ENCODE measurements around the gene OGFR. TPM values are rescaled to one million over a fixed set of nuclear protein-coding genes. Genes with fewer than 3 reads are reported as not detected.

Gene OGFR
- total RNA-seq, 2 donors from 2014 or later: 50.6 to 57.4 TPM

DNA sequence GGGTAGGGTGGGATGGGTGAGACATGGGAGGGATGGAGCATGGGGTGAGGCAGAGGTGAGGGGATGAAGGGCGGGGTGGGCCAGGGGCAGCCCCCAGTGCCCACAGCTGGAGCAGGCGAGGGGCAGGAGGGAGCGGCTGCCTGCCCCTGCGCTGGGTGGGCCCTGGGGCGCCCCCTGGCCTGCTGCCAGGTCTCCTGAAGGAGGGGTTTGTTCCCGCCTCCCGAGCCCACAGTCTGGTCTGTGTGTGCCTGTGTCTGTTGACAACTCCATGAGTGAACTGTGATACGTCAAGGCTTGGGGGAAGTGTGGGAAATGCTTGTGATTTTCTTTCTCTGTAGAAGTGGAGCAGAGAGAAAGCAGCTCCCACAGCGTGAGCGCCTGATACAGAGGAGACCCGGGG is 19.2 kb upstream of the OGFR start:
- DNase-seq (ENCODE audit: low spot score) (no peak), ATAC-seq (ENCODE audit: insufficient number of reproducible peaks, low FRiP score, low read depth) (no peak)
- H3K27me3 ChIP-seq (replicated peaks; ENCODE audit: insufficient read depth): no peaks in the 10 kb centered on the region
- H3K27ac ChIP-seq: no peak overlapping the region
- no peak overlapping the region for H3K4me3 ChIP-seq
- no peaks in the 10 kb centered on the region for H3K4me1 ChIP-seq (ENCODE audit: control insufficient read depth in 1 of 2, low read depth in 2 of 2)
- TF ChIP-seq, protein P1, sequence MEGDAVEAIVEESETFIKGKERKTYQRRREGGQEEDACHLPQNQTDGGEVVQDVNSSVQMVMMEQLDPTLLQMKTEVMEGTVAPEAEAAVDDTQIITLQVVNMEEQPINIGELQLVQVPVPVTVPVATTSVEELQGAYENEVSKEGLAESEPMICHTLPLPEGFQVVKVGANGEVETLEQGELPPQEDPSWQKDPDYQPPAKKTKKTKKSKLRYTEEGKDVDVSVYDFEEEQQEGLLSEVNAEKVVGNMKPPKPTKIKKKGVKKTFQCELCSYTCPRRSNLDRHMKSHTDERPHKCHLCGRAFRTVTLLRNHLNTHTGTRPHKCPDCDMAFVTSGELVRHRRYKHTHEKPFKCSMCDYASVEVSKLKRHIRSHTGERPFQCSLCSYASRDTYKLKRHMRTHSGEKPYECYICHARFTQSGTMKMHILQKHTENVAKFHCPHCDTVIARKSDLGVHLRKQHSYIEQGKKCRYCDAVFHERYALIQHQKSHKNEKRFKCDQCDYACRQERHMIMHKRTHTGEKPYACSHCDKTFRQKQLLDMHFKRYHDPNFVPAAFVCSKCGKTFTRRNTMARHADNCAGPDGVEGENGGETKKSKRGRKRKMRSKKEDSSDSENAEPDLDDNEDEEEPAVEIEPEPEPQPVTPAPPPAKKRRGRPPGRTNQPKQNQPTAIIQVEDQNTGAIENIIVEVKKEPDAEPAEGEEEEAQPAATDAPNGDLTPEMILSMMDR (IDR thresholded peaks at IDR 0.05): no peak
- no peaks in the 10 kb centered on the region for H3K36me3 ChIP-seq
- H3K9me3 ChIP-seq: no peaks in the 10 kb centered on the region

DNA sequence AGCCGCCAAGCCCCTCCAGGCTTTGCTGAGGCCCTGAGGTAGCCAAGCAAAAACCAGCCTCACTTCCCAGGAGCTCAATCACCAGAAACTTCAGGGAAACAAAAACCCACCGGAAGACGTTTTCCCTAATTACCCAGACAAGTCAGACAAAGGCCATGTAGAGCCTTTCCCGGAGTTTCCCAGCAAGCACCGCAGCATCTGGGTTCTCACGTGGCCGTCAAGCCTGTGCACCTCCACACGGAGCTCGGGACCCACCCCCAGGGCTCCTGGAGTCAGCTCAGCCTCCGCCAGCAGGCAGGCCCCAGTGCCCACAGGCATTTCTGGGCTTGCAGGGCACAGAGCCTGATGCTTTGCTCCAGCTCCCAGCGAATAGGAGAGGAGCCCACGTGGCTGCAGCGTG is 18.5 kb upstream of the OGFR start:
- H3K27me3 ChIP-seq (replicated peaks; ENCODE audit: insufficient read depth): no peaks in the 10 kb centered on the region
- H3K36me3 ChIP-seq: no peaks in the 10 kb centered on the region
- H3K9me3 ChIP-seq: no peaks in the 10 kb centered on the region
- no peak for DNase-seq (ENCODE audit: low spot score)
- no peak overlapping the region for H3K4me3 ChIP-seq
- ATAC-seq (ENCODE audit: insufficient number of reproducible peaks, low FRiP score, low read depth): no peak
- TF ChIP-seq, protein P1 (IDR thresholded peaks at IDR 0.05): no peak
- no peaks in the 10 kb centered on the region for H3K4me1 ChIP-seq (ENCODE audit: control insufficient read depth in 1 of 2, low read depth in 2 of 2)
- no peak overlapping the region for H3K27ac ChIP-seq

DNA sequence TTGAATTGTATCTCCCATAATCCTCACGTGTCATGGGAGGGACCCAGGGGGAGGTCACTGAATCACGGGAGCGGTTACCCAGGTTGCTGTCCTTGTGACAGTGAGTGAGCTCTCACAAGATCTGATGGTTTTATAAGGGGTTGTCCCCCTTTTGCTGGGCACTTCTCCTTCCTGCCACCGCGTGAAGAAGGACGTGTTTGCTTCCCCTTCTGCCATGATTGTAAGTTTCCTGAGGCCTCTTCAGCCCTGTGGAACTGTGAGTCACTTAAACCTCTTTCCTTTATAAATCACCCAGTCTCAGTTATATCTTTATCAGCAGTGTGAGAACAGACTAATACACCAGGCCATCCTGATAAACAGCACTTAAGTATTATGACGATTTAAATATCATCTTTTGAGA is 17.3 kb upstream of the OGFR start:
- Histone ChIP-seq H3K9me3 (no peaks in the 10 kb centered on the region), H3K27ac (no peak overlapping the region), H3K36me3 (no peaks in the 10 kb centered on the region), H3K4me3 (no peak overlapping the region), H3K4me1 (ENCODE audit: control insufficient read depth in 1 of 2, low read depth in 2 of 2) (no peaks in the 10 kb centered on the region), H3K27me3 (replicated peaks; ENCODE audit: insufficient read depth) (no peaks in the 10 kb centered on the region)
- no peak for DNase-seq (ENCODE audit: low spot score)
- TF ChIP-seq, protein P1 (IDR thresholded peaks at IDR 0.05): no peak
- ATAC-seq (ENCODE audit: insufficient number of reproducible peaks, low FRiP score, low read depth): no peak

DNA sequence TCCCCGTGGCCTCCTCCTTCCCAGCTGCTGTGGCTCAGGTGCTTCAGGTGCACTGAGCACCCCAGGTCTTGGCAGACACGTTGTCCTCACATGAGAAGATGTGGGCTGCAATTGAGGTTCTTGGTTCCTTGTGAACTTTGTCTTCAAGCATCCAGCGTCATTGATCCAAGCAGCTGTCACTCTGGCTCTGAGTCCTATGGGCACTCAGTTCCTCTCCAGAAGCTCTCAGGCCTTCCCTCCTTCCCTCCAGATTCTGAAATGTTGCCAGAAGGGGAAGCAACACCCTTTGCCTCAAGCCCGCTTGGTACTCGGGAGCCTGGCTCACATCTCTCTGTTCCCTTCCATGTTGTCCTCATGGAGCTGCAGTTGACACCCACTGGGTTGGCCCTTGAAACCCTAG is 16.8 kb upstream of the OGFR start:
- H3K9me3 ChIP-seq: no peaks in the 10 kb centered on the region

DNA sequence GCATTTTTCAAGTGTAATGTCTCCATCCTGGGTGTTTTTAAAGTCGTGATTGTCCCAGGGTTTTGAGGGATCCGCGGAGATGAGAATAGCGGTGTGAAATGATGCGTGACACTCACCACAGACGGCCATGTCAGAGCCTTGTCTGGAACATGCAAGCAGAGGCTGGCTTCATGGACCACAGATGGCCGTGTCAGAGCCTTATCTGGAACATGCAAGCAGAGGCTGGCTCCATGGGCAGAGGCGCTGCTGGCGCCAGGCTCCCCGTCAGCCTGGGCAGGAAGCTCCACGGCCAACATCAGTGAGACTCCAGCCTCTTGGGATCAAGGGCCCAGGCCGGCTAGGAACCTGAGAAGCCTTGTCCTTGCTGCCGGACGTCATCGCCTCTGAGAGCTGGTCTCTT is 16.0 kb upstream of the OGFR start:
- no peak for ATAC-seq (ENCODE audit: insufficient number of reproducible peaks, low FRiP score, low read depth)
- TF ChIP-seq, protein P1 (IDR thresholded peaks at IDR 0.05): no peak
- H3K27ac ChIP-seq: no peak overlapping the region

More for the DNA sequence above, 16.8 kb upstream of the OGFR start:
- no peaks in the 10 kb centered on the region for H3K4me1 ChIP-seq (ENCODE audit: control insufficient read depth in 1 of 2, low read depth in 2 of 2)
- H3K4me3 ChIP-seq: no peak overlapping the region
- H3K27me3 ChIP-seq (replicated peaks; ENCODE audit: insufficient read depth): no peaks in the 10 kb centered on the region
- TF ChIP-seq, protein P1 (IDR thresholded peaks at IDR 0.05): no peak
- H3K27ac ChIP-seq: no peak overlapping the region
- DNase-seq (ENCODE audit: low spot score) (no peak), ATAC-seq (ENCODE audit: insufficient number of reproducible peaks, low FRiP score, low read depth) (no peak)
- no peaks in the 10 kb centered on the region for H3K36me3 ChIP-seq

More for the DNA sequence above, 16.0 kb upstream of the OGFR start:
- H3K4me3 ChIP-seq: no peak overlapping the region
- no peaks in the 10 kb centered on the region for H3K9me3 ChIP-seq
- H3K4me1 ChIP-seq (ENCODE audit: control insufficient read depth in 1 of 2, low read depth in 2 of 2): peaks cover 0 to 6% of the 10 kb centered on the region in 2 donors
- no peaks in the 10 kb centered on the region for H3K27me3 ChIP-seq (replicated peaks; ENCODE audit: insufficient read depth)
- H3K36me3 ChIP-seq: no peaks in the 10 kb centered on the region
- no peak for DNase-seq (ENCODE audit: low spot score)
